GM19099 (cell line): ENCODE data around the gene ZC3H6.
A peak's percentile ranks its signal among the peaks of the same experiment; 100 is the strongest.

Experiments used
- POLR2A ChIP-seq: IDR thresholded peaks from 3 replicates; pipeline ENCODE4 v1.6.1; 2011; ENCODE audit warnings: low read depth; ENCODE audit not compliant: insufficient read length; ENCODE audit errors: extremely low read depth

ZC3H6 gene

GRCh38 chr2:112272669-112273068 is 2.7 kb upstream of the ZC3H6 start:
- no peak for TF ChIP-seq POLR2A

GRCh38 chr2:112273349-112273748 is 2.0 kb upstream of the ZC3H6 start:
- no peak for TF ChIP-seq POLR2A

GRCh38 chr2:112275887-112276773 is 733 bp downstream of the ZC3H6 start:
- TF ChIP-seq POLR2A = peak; percentile 79

- no peak for TF ChIP-seq POLR2A
Observed at GRCh38 chr2:112276954-112277353, 1.6 kb downstream of the ZC3H6 start.

GRCh38 chr2:112277596-112278220 is 2.3 kb downstream of the ZC3H6 start:
- TF ChIP-seq POLR2A = no peak

- no peak for TF ChIP-seq POLR2A
Observed at GRCh38 chr2:112290088-112290487, 14.7 kb downstream of the ZC3H6 start.

- TF ChIP-seq POLR2A = no peak
Observed at GRCh38 chr2:112290648-112291047, 15.3 kb downstream of the ZC3H6 start.

- no peak for TF ChIP-seq POLR2A
Observed at GRCh38 chr2:112293636-112294401, 18.4 kb downstream of the ZC3H6 start.

- no peak for TF ChIP-seq POLR2A
Observed at GRCh38 chr2:112295407-112296078, 20.1 kb downstream of the ZC3H6 start.

- no peak for TF ChIP-seq POLR2A
Observed at GRCh38 chr2:112296407-112296806, 21.0 kb downstream of the ZC3H6 start.

- TF ChIP-seq POLR2A = no peak
Observed at GRCh38 chr2:112301171-112301584, 25.8 kb downstream of the ZC3H6 start.

GRCh38 chr2:112301973-112302372 is 26.6 kb downstream of the ZC3H6 start:
- TF ChIP-seq POLR2A = no peak

- TF ChIP-seq POLR2A = no peak
Observed at GRCh38 chr2:112304298-112304941, 29.0 kb downstream of the ZC3H6 start.

GRCh38 chr2:112305132-112305531 is 29.7 kb downstream of the ZC3H6 start:
- no peak for TF ChIP-seq POLR2A
